ENCODE data around the gene TMEM242. TPM values are rescaled to one million over a fixed set of nuclear protein-coding genes. Genes with fewer than 3 reads are reported as not detected.

Gene TMEM242
- total RNA-seq, 2 donors from 2014 or later: 10.8 to 11.9 TPM

- H3K4me3 ChIP-seq: no peak overlapping the region
- no peak for DNase-seq
- H3K9ac ChIP-seq (ENCODE audit: low read depth in 2 of 2, low read length in 2 of 2): no peak overlapping the region
- intact Hi-C loops (cut with DNase I): no loop called here
- H3K27me3 ChIP-seq: no peaks in the 10 kb centered on the region
- TF ChIP-seq, protein P1, sequence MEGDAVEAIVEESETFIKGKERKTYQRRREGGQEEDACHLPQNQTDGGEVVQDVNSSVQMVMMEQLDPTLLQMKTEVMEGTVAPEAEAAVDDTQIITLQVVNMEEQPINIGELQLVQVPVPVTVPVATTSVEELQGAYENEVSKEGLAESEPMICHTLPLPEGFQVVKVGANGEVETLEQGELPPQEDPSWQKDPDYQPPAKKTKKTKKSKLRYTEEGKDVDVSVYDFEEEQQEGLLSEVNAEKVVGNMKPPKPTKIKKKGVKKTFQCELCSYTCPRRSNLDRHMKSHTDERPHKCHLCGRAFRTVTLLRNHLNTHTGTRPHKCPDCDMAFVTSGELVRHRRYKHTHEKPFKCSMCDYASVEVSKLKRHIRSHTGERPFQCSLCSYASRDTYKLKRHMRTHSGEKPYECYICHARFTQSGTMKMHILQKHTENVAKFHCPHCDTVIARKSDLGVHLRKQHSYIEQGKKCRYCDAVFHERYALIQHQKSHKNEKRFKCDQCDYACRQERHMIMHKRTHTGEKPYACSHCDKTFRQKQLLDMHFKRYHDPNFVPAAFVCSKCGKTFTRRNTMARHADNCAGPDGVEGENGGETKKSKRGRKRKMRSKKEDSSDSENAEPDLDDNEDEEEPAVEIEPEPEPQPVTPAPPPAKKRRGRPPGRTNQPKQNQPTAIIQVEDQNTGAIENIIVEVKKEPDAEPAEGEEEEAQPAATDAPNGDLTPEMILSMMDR (IDR thresholded peaks at IDR 0.05): no peak
- no peaks in the 10 kb centered on the region for H3K4me1 ChIP-seq
- no peaks in the 10 kb centered on the region for H3K9me3 ChIP-seq
- no peaks in the 10 kb centered on the region for H3K36me3 ChIP-seq
- no peak overlapping the region for H3K27ac ChIP-seq
These were observed 71.6 kb downstream of the TMEM242 start for GRCh38 chr6:157251586-157252247.

DNA sequence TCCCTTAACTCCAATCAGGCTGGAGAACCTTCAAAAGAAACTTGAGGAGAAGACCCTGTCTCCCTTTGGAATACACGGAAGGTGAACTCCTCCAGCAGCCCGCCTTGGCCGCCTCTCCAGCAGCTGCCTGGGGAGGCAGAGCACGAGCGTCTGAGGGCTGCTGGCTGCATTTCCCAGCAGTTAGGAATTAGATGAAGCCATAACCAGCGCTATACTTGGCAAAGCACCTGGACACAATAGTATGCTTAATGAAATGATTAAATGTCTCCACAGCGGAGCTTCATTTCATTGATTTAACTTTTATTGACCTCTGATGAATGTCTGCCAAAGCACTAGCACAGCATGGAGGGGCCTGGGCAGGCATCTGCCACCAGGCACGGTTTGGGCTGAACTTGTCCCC lies 73.5 kb downstream of the TMEM242 start:
- Histone ChIP-seq H3K27me3 (no peaks in the 10 kb centered on the region), H3K36me3 (no peaks in the 10 kb centered on the region), H3K27ac (no peak overlapping the region), H3K9me3 (no peaks in the 10 kb centered on the region), H3K9ac (ENCODE audit: low read depth in 2 of 2, low read length in 2 of 2) (no peak overlapping the region), H3K4me1 (no peaks in the 10 kb centered on the region), H3K4me3 (no peak overlapping the region)
- TF ChIP-seq, protein P1 (IDR thresholded peaks at IDR 0.05): no peak
- DNase-seq: no peak
- intact Hi-C loops (cut with DNase I): no loop called here

- Histone ChIP-seq H3K4me3 (no peak overlapping the region), H3K9me3 (no peaks in the 10 kb centered on the region), H3K36me3 (no peaks in the 10 kb centered on the region), H3K27ac (no peak overlapping the region), H3K9ac (ENCODE audit: low read depth in 2 of 2, low read length in 2 of 2) (no peak overlapping the region), H3K27me3 (no peaks in the 10 kb centered on the region), H3K4me1 (no peaks in the 10 kb centered on the region)
- DNase-seq: no peak
- intact Hi-C loops (cut with DNase I): no loop called here
- TF ChIP-seq, protein P1 (IDR thresholded peaks at IDR 0.05): no peak
These were observed 75.1 kb downstream of the TMEM242 start for GRCh38 chr6:157248264-157248663.

DNA sequence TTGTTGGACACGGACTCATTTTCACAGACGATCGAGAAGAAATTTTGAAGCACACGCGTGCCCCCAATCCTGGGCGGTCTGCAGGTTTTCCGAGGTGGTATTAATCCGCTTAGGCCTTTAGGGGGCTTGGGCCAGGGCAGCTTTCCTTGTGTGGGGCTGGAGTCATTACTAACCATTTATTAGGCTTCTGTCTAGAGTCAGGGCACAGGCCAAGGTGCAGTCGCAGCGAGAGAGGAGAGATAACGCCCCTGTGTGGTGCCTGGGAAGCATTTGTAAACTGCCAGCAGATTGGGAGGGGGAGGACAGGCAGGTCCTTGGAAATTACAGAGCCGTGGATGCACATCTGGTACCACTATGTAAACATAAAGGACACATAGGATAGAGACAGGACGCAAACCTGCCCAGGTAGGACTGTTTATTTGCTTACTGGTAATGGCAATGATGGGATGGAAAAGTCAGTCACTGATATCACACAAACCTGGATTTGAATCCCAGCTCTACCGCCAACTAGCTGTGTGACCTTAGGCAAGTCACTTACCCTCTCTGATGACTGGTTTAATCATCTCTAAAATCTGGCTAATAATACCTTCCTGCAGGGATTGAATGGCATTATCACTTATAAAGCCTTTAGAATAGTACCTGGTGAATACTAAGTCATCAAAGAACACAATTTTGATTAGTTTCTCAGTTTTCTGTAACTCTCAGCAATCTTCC lies 76.4 kb downstream of the TMEM242 start:
- DNase-seq: no peak
- intact Hi-C loops (cut with DNase I): no loop called here
- TF ChIP-seq, protein P1 (IDR thresholded peaks at IDR 0.05): no peak
- Histone ChIP-seq H3K27ac (no peak overlapping the region), H3K36me3 (no peaks in the 10 kb centered on the region), H3K9me3 (no peaks in the 10 kb centered on the region), H3K9ac (ENCODE audit: low read depth in 2 of 2, low read length in 2 of 2) (no peak overlapping the region), H3K27me3 (no peaks in the 10 kb centered on the region), H3K4me1 (no peaks in the 10 kb centered on the region), H3K4me3 (no peak overlapping the region)

GRCh38 chr6:157246048-157246630 lies 77.2 kb downstream of the TMEM242 start:
- Histone ChIP-seq H3K27me3 (no peaks in the 10 kb centered on the region), H3K4me1 (no peaks in the 10 kb centered on the region), H3K9ac (ENCODE audit: low read depth in 2 of 2, low read length in 2 of 2) (no peak overlapping the region), H3K9me3 (no peaks in the 10 kb centered on the region), H3K36me3 (no peaks in the 10 kb centered on the region), H3K4me3 (no peak overlapping the region), H3K27ac (no peak overlapping the region)
- intact Hi-C loops (cut with DNase I): no loop called here
- TF ChIP-seq, protein P1 (IDR thresholded peaks at IDR 0.05): no peak
- DNase-seq: no peak
